Activated naive CD4-positive, alpha-beta T cell treated with anti-CD3 and anti-CD28 coated beads, Interleukin-2, amount 50 U/mL, for 72 hours (primary cell): ENCODE results near the gene IGF2. TPM values are rescaled to one million over a fixed set of nuclear protein-coding genes. Genes with fewer than 3 reads are reported as not detected.
"Not testable (repeated sequence)": the region's sequence is repeated elsewhere in the genome, so short reads cannot be mapped to it uniquely, and the experiment has no call there.

Experiments
- ATAC-seq, 2 donors: fragments of 150-1000 bp; cut with Tn5 transposase; 2 replicates each; pipeline ENCODE4 v1.10.0; 2021; ENCODE audit warnings: mild to moderate bottlenecking in 2 of 2, moderate library complexity in 2 of 2
- DNase-seq, 2 donors: peaks; one replicate each; pipeline ENCODE4 v3.0.0; 2021 to 2022; ENCODE audit warnings: low spot score in 2 of 2
- H3K27ac Mint-ChIP-seq, 2 donors: one replicate each; pipeline ENCODE4 v1.8.0; 2022; ENCODE audit warnings: mild to moderate bottlenecking in 2 of 2, mixed read lengths in 2 of 2
- H3K36me3 Mint-ChIP-seq, 2 donors: one replicate each; pipeline ENCODE4 v1.8.0; 2022; ENCODE audit warnings: mixed read lengths in 2 of 2
- H3K9me3 Mint-ChIP-seq, 2 donors: one replicate each; pipeline ENCODE4 v1.8.0; 2022; ENCODE audit warnings: mixed read lengths in 2 of 2
- total RNA-seq, 2 donors: library from RNA; stranded (reverse); gene quantifications; one replicate each; pipeline ENCODE4 v1.2.3, GENCODE V29; 2022

The IGF2 gene
- total RNA-seq, 2 donors from 2014 or later = 0.31 to 2.0 TPM

DNA sequence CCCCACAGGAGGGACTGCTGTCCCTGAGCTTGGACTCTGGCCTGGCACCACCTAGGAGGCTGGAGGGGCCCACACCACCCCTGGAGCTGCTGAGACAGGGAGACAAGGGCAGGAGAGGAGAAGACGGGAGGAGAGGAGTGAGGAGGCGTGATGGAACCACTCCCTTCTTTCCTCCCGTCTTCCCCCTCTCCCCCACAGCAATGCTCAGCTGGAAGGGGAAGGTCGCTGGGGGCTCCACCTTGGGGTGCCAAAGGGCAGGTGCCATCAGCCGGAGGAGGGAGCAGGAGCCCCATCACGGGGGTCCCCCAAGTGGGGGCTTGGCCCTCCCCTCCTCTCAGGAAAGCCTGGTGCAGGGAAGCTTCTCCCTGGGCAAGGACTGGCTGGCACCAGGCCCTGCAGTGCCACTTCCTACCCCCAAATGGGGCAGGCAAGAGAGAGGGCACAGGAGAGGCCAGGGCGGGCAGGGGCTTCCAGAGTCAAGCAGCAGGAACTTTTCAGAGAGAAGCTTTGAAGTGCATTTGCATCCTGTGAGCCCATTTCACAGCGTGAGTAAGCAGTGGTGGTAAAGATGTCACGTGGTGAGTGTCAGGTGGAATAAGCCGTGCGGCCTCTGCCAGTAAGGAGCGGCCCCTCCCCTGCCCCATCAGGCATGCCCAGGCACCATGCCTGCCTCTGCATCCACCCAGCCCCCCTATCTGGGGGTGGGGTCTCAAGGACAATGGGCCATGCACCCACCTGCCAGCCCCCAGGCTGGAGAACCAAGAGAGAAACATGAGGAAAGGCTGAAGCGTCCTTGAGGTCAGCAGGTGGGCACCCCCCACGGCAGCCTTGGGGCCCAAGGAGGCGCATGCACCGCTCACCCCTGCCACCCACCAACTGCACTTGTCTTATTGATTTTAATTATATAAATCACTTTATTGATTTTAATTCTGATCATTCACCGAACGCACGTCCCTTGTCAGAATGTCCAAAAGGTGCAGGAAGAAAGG is 4.9 kb downstream of the IGF2 start:
- peak in 1 of 2 donors; percentile 2 for DNase-seq
- peak in 1 of 2 donors; percentile 9 for ATAC-seq
- H3K36me3 Mint-ChIP-seq = peaks cover 9 to 10% of the 10 kb centered on the region in 2 donors
- peaks cover 8 to 11% of the 10 kb centered on the region in 2 donors for H3K9me3 Mint-ChIP-seq
- no peak overlapping the region for H3K27ac Mint-ChIP-seq

DNA sequence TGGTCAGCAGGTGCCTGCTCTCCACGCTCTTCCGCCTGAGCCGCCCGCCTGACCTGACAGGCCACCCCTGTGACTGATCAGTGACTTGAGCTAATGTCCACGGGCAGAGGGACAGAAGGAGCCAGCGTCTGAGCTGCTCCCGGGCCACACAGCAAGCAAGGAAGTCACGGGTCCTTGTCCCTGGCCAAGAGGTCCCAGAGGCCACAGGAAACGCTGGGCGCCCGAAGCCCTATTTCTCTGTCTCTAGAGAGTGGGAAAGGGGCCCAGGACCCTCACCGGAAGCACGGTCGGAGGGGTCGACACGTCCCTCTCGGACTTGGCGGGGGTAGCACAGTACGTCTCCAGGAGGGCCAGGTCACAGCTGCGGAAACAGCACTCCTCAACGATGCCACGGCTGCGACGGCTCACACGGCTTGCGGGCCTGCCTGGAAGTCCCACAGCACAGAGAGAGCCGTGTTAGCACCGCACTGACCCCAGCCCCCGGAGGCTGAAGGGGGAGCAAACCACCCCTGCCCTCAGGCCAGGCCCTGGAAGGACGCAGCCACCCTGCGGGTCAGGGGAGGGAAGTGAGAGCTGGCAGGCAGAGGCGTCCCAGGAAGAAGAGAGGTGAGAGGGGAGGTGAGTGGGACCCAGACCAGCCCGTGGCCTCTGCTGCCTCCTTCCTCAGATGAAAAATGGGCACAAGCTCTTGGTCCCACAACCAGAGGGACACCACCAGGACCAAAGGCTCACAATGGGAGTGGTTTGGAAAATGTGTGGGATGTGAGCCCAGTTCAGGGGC is 5.8 kb downstream of the IGF2 start:
- Mint-ChIP-seq H3K27ac (no peak overlapping the region), H3K9me3 (peaks cover 8 to 11% of the 10 kb centered on the region in 2 donors), H3K36me3 (peaks cover 9 to 10% of the 10 kb centered on the region in 2 donors)
- DNase-seq = no peak
- no peak for ATAC-seq

DNA sequence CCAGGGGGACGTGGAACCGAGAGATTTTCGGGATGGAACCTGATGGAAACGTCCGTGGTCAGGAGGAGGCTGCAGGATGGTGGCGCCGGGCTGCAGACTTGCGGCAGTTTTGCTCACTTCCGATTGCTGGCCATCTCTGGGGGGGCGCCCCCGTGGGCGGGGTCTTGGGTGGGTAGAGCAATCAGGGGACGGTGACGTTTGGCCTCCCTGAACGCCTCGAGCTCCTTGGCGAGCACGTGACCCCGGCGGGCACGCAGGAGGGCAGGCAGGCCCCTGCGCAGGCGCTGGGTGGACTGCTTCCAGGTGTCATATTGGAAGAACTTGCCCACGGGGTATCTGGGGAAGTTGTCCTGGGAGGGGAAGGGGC is 6.3 kb downstream of the IGF2 start:
- Mint-ChIP-seq H3K9me3 (peaks cover 8 to 11% of the 10 kb centered on the region in 2 donors), H3K27ac (no peak overlapping the region), H3K36me3 (peaks cover 9 to 10% of the 10 kb centered on the region in 2 donors)
- ATAC-seq = no peak
- no peak for DNase-seq

DNA sequence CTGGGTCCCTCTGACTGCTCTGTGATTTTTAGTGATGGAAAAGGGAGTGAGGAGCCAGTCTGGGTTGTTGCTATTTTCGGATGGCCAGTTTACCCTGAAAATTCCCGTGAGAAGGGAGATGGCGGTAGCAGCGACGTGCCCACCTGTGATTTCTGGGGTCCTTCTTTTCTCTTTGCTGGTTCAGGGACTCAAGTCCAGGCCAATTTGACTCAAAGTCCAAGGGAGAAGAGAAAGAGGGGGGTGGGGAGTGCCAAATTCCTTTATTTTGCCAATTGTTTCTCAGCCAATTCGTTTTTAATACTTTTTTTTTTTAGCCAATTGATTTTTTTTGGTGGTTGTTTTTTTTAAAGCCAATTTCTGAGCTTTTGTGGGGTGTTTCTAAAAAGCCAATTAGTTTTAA is 6.9 kb downstream of the IGF2 start:
- Mint-ChIP-seq H3K27ac (no peak overlapping the region), H3K36me3 (peaks cover 9 to 10% of the 10 kb centered on the region in 2 donors), H3K9me3 (peaks cover 8 to 11% of the 10 kb centered on the region in 2 donors)
- ATAC-seq (no peak), DNase-seq (no peak)

- H3K36me3 Mint-ChIP-seq = peaks cover 9 to 10% of the 10 kb centered on the region in 2 donors
- H3K9me3 Mint-ChIP-seq = peaks cover 8 to 11% of the 10 kb centered on the region in 2 donors
- DNase-seq (no peak), ATAC-seq (no peak)
- H3K27ac Mint-ChIP-seq = no peak overlapping the region
These were observed 7.6 kb downstream of the IGF2 start for GRCh38 chr11:2131371-2132236.

- Mint-ChIP-seq H3K9me3 (peaks cover 8 to 11% of the 10 kb centered on the region in 2 donors), H3K27ac (no peak overlapping the region), H3K36me3 (peaks cover 9 to 10% of the 10 kb centered on the region in 2 donors)
- DNase-seq (no peak), ATAC-seq (no peak)
These were observed 8.3 kb downstream of the IGF2 start for GRCh38 chr11:2130881-2131352.

DNA sequence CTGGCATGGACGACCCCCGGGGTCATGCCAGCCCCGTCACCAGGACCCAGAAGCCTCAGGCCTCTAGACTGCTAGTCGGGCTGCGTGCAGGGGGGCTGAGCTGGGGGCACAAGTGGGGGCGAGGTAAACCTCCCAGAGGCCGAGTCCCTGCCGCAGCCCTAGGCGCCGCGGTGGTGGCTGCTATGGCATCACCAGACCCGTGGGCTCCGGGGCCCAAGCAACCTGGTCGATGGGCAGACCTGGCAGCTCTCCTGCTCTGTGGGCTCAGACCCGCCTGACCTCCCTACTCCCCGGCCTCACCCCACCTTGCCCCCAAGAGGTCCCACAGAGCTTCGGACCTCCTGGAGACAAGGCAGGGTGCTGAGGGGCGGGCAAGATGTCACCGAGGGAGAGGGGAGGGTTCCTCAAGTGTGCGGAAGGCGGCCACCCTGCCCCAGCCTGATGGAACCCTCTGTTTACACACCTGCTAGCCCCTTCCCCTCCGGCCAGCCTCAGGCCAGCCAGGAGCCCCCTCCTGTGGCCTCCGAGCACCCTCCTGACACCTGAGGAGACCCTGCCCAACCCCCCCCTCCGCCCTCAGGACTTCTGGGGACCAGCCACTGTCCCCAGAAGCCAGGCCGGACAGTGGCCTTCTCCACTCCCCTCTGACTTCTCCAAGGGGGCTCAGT is 9.4 kb downstream of the IGF2 start:
- H3K36me3 Mint-ChIP-seq = peaks cover 9 to 10% of the 10 kb centered on the region in 2 donors
- no peak overlapping the region for H3K27ac Mint-ChIP-seq
- ATAC-seq = no peak
- DNase-seq = no peak
- H3K9me3 Mint-ChIP-seq = peaks cover 8 to 11% of the 10 kb centered on the region in 2 donors

DNA sequence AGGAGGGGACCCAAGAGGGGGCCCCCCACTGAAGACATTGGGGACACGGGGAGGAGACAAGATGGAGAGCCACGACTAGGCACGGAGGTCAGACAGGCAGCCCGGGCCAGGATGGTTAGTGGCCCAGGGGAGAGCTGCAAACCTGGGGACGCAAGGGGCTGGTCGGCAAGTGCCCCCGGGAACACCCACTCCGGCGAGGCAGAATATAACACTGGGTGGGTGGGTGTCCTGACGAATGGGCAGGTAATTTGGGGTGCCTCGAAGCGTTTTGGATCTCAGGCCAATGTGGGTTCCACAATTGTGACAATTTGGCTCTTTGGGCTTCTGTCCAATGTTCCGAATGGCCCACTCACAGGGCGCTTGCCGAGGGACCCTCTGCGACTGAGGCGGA is 9.9 kb downstream of the IGF2 start:
- Mint-ChIP-seq H3K9me3 (peaks cover 8 to 11% of the 10 kb centered on the region in 2 donors), H3K27ac (no peak overlapping the region), H3K36me3 (peaks cover 9 to 10% of the 10 kb centered on the region in 2 donors)
- DNase-seq (no peak), ATAC-seq (no peak)

DNA sequence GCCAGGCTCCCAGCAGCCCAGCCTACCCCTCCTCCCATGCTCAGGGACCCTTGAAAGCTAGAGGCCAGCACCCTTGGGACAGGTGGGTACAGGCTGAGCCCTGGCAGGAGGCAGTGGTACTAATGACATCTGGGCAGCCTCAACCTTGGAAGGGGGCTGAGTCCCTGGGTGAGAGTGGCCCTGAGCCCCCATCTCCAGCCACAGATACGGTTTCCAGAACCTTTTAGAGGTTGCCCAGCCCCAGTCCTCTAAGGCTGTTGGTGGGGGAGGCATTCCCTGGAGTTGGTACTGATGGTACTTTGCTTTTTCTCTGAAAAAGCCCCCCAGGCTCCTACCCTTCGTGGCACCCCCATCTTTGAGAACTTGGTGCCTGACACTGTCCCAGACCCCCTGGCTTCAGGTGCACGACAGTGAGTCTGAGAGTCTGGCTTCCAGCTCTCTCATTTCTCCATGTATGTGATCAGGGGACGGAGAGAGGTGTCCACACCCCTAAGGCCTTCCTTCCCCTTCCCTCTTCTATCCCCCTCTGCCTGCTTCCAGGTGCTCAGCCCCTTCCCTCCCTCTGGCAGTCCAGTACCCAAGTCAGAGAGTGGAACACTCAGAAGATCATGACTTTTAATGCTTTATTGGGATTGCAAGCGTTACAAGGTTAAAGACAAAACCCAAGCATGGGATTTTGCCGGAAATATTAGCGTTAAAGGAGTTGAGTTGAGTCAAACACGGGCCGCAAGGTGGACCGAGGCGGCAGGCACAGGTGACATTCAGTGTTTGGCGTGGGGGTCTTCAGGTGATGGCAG is 10.5 kb downstream of the IGF2 start:
- H3K9me3 Mint-ChIP-seq = peaks cover 8 to 11% of the 10 kb centered on the region in 2 donors
- DNase-seq (no peak), ATAC-seq (no peak)
- peaks cover 9 to 10% of the 10 kb centered on the region in 2 donors for H3K36me3 Mint-ChIP-seq
- H3K27ac Mint-ChIP-seq = no peak overlapping the region

- ATAC-seq (no peak), DNase-seq (no peak)
- Mint-ChIP-seq H3K9me3 (peaks cover 8 to 11% of the 10 kb centered on the region in 2 donors), H3K27ac (no peak overlapping the region), H3K36me3 (peaks cover 9 to 10% of the 10 kb centered on the region in 2 donors)
These were observed 11.1 kb downstream of the IGF2 start for GRCh38 chr11:2128130-2128510.

- Mint-ChIP-seq H3K9me3 (peaks cover 8 to 11% of the 10 kb centered on the region in 2 donors), H3K27ac (no peak overlapping the region), H3K36me3 (peaks cover 9 to 10% of the 10 kb centered on the region in 2 donors)
- DNase-seq = no peak
- ATAC-seq = peak in 1 of 2 donors; percentile 13
These were observed 11.6 kb downstream of the IGF2 start for GRCh38 chr11:2127482-2128129.

- ATAC-seq = no peak
- Mint-ChIP-seq H3K36me3 (peaks cover 5% of the 10 kb centered on the region in 2 donors), H3K9me3 (peaks cover 4 to 6% of the 10 kb centered on the region in 2 donors), H3K27ac (no peak overlapping the region)
- no peak for DNase-seq
These were observed 12.6 kb downstream of the IGF2 start for GRCh38 chr11:2126520-2127085.

DNA sequence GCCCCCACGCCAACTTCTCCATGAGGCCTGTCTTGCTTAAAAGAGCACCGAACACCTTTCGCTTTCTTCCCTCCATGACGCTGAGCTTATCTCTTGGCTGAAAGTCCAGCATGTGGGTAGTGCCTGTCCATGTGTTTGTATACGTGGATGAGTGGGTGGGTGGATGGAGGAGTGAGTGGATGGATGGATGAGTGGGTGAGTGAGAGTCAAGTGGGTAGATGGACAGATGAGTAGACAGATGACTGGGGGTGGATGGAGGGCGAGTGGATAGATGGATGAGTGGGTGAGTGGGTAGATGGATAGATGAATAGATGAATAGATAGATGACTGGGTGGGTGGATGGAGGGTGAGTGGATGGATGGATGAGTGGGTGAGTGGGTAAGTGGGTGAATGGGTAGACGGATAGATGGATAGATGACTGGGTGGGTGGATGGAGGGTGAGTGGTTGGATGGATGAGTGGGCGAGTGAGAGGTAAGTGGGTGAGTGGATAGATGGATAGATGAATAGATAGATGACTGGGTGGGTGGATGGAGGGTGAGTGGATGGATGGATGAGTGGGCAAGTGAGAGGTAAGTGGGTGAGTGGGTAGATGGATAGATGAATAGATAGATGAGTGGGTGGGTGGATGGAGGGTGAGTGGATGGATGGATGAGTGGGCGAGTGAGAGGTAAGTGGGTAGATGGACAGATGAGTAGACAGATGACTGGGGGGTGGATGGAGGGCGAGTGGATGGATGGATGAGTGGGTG is 14.3 kb downstream of the IGF2 start:
- ATAC-seq, DNase-seq, H3K27ac Mint-ChIP-seq, H3K36me3 Mint-ChIP-seq, H3K9me3 Mint-ChIP-seq: not testable (repeated sequence)

DNA sequence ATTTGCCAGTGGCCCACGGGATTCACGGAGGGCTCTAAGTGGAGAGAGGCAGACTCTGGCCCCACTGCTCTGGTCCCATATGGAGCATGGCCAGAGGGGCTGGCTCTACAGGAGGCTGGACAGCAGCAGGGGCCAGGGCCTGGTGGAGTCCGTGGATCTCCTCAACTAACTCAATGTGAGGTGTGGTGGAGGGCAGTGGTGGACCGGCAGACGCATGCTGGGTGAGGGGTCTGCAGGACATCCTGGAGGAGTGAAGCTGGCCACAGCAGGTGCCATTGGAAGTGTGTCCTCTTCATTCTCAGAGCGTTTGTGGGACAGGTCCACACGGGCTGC is 15.6 kb downstream of the IGF2 start:
- Mint-ChIP-seq H3K36me3 (no peaks in the 10 kb centered on the region), H3K27ac (no peak overlapping the region), H3K9me3 (no peaks in the 10 kb centered on the region)
- DNase-seq (no peak), ATAC-seq (no peak)
